Measurements from ENCODE around the gene PLGLB1.
"Not testable (repeated sequence)": the region's sequence is repeated elsewhere in the genome, so short reads cannot be mapped to it uniquely, and the experiment has no call there.

DNA sequence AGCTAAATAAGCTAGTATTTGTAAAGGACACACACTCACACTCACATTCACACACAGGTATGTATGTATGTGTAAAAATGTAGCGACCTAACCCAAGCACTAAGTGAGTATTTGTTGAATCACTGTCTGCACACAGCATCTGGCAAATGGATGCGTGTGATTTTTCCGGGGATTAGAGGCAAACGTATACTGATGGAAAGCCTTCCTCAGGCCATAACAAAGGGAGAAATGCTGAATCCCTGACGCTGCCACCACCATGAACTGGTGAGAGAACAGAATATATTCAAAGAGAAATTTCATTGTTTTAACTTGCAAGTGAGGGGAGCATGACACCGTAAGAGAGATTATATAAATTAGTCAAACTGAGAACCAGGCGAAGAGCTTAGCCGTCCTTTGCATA, 601 bp downstream of the PLGLB1 start:
- TF ChIP-seq, protein P1, sequence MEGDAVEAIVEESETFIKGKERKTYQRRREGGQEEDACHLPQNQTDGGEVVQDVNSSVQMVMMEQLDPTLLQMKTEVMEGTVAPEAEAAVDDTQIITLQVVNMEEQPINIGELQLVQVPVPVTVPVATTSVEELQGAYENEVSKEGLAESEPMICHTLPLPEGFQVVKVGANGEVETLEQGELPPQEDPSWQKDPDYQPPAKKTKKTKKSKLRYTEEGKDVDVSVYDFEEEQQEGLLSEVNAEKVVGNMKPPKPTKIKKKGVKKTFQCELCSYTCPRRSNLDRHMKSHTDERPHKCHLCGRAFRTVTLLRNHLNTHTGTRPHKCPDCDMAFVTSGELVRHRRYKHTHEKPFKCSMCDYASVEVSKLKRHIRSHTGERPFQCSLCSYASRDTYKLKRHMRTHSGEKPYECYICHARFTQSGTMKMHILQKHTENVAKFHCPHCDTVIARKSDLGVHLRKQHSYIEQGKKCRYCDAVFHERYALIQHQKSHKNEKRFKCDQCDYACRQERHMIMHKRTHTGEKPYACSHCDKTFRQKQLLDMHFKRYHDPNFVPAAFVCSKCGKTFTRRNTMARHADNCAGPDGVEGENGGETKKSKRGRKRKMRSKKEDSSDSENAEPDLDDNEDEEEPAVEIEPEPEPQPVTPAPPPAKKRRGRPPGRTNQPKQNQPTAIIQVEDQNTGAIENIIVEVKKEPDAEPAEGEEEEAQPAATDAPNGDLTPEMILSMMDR (conservative IDR thresholded peaks at IDR 0.05 in 1 of 2, IDR thresholded peaks at IDR 0.05 in 1 of 2; ENCODE audit: low read depth in 1 of 2, low read length in 2 of 2): not testable (repeated sequence)
- TF ChIP-seq EZH2 (IDR thresholded peaks at IDR 0.05; ENCODE audit: low read length, missing control alignments): not testable (repeated sequence)
